Gastroesophageal sphincter (tissue), 3 donors: ENCODE results near the gene ESR2.

Experiments used
- CTCF ChIP-seq, 4 experiments: fragments of 200-600 bp in 2 of 4; fragments of 450-650 bp in 2 of 4; sonication (generic) in 1 of 4; IDR thresholded peaks; one replicate each; pipeline ENCODE4 v1.5.1; 2017 to 2019; ENCODE audit warnings: antibody characterized with exemption in 4 of 4, mild to moderate bottlenecking in 2 of 4, moderate library complexity in 2 of 4
- EP300 ChIP-seq: sonication (generic); formaldehyde crosslinking; IDR thresholded peaks from one replicate; pipeline ENCODE4 v1.6.1; 2017; ENCODE audit warnings: antibody characterized with exemption, mild to moderate bottlenecking
- POLR2A ChIP-seq, 2 donors: fragments of 450-650 bp; IDR thresholded peaks; one replicate each; pipeline ENCODE4 v1.6.1; 2017; ENCODE audit warnings: antibody characterized with exemption in 2 of 2, mild to moderate bottlenecking in 2 of 2, moderate library complexity in 1 of 2
- POLR2AphosphoS5 ChIP-seq: sonication (generic); formaldehyde crosslinking; IDR thresholded peaks from one replicate; pipeline ENCODE4 v1.6.1; 2017; ENCODE audit warnings: antibody characterized with exemption

- TF ChIP-seq CTCF (IDR thresholded peaks at IDR 0.05): no peak
- TF ChIP-seq POLR2A (IDR thresholded peaks at IDR 0.05): no peak
- TF ChIP-seq EP300: no peak
- TF ChIP-seq POLR2AphosphoS5: no peak
Measured at GRCh38 chr14:64098120-64098519, 196.1 kb downstream of the ESR2 start.
